ENCODE measurements around the gene DENND6B.
"Not testable (repeated sequence)": the region's sequence is repeated elsewhere in the genome, so short reads cannot be mapped to it uniquely, and the experiment has no call there.

The DENND6B gene

GRCh38 chr22:50326956-50327710 is at the start of gene DENND6B:
Gene DENND6B, minus strand, starts transcription at chr22:50327012. Its CDS starts 24 bp downstream, at chr22:50326988.
- peak; percentile 65 for DNase-seq

GRCh38 chr22:50376085-50376651 is 49.4 kb upstream of the DENND6B start:
- DNase-seq, result no peak

GRCh38 chr22:50371101-50371648 is 44.4 kb upstream of the DENND6B start:
- DNase-seq, result no peak

- no peak for DNase-seq
Measured at GRCh38 chr22:50367778-50368500, 41.1 kb upstream of the DENND6B start.

GRCh38 chr22:50363803-50364194 is 37.0 kb upstream of the DENND6B start:
- not testable (repeated sequence) for DNase-seq

GRCh38 chr22:50363166-50363802 is 36.5 kb upstream of the DENND6B start:
- DNase-seq, result no peak

- DNase-seq, result no peak
Measured at GRCh38 chr22:50361688-50362087, 34.9 kb upstream of the DENND6B start.

- no peak for DNase-seq
Measured at GRCh38 chr22:50361222-50361621, 34.4 kb upstream of the DENND6B start.

- DNase-seq, result no peak
Measured at GRCh38 chr22:50360578-50360977, 33.8 kb upstream of the DENND6B start.

- no peak for DNase-seq
Measured at GRCh38 chr22:50357756-50358155, 30.9 kb upstream of the DENND6B start.

GRCh38 chr22:50357222-50357621 is 30.4 kb upstream of the DENND6B start:
- no peak for DNase-seq

GRCh38 chr22:50356186-50356585 is 29.4 kb upstream of the DENND6B start:
- no peak for DNase-seq

- DNase-seq, result no peak
Measured at GRCh38 chr22:50348058-50348457, 21.2 kb upstream of the DENND6B start.

- no peak for DNase-seq
Measured at GRCh38 chr22:50347157-50347556, 20.3 kb upstream of the DENND6B start.

- DNase-seq, result no peak
Measured at GRCh38 chr22:50346470-50346869, 19.7 kb upstream of the DENND6B start.

GRCh38 chr22:50343541-50343935 is 16.7 kb upstream of the DENND6B start:
- no peak for DNase-seq

- peak; percentile 51 for DNase-seq
Measured at GRCh38 chr22:50342651-50343540, 16.1 kb upstream of the DENND6B start, which contains the start of gene PPP6R2. Gene PPP6R2, plus strand, starts transcription at chr22:50343327. Its CDS starts 50,582 bp downstream, at chr22:50393909.

- DNase-seq, result peak; percentile 71
Measured at GRCh38 chr22:50341977-50342650, 15.3 kb upstream of the DENND6B start.

- no peak for DNase-seq
Measured at GRCh38 chr22:50339945-50340879, 13.4 kb upstream of the DENND6B start.

GRCh38 chr22:50338860-50339462 is 12.1 kb upstream of the DENND6B start:
- DNase-seq, result no peak
